RWPE1 (cell line): ENCODE results near the gene KCTD12.

Experiments used
- CTCF ChIA-PET: fragments of 350-600 bp; sonication (Branson Sonifier 250); formaldehyde crosslinking; extraction: SDS; loops from one replicate; lab custom pipeline; 2021; lab: Yijun Ruan, JAX
- POLR2A ChIA-PET: fragments of 400-600 bp; formaldehyde crosslinking; extraction: SDS; loops from one replicate; lab custom pipeline; 2020; ENCODE audit warnings: antibody characterized with exemption; ENCODE audit not compliant: low non-redundant PET; lab: Yijun Ruan, JAX
- DNase-seq: peaks from one replicate; pipeline ENCODE4 v3.0.0; 2012; ENCODE audit warnings: low spot score
- H3K27ac ChIP-seq: fragments of 450-650 bp; 2 replicates; pipeline ENCODE4 v1.5.1; 2017
- TF ChIP-seq, protein P1 (sequence below): fragments of 450-650 bp; conservative IDR thresholded peaks from 2 replicates; pipeline ENCODE4 v1.5.1; 2017; ENCODE audit warnings: low read depth, mild to moderate bottlenecking

Gene KCTD12

DNA sequence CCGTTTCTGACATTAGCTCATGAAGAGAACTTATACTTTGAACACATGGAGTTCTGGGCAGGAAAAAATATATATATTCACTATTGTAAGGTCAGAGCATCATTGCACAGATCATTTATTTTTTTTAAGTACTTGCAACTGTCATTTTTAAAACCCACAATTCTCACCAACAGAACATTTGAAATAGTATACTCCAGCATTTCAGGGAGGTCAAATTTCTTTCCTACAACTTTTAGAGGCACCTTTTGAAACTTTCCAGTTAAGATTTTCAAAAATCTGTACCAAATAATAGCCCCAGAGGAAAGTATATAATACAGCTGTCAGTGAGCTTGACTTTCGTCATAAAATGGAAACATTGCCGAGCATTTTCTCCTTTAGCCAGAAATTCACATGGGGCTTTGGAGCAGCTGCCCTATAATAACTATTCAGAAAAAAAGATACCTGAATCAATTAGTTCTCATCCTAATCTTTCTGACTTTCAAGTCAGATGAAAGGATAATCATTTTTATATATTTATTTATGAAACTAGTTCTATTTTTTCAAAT lies 10.9 kb downstream of the KCTD12 start:
- TF ChIP-seq, protein P1, sequence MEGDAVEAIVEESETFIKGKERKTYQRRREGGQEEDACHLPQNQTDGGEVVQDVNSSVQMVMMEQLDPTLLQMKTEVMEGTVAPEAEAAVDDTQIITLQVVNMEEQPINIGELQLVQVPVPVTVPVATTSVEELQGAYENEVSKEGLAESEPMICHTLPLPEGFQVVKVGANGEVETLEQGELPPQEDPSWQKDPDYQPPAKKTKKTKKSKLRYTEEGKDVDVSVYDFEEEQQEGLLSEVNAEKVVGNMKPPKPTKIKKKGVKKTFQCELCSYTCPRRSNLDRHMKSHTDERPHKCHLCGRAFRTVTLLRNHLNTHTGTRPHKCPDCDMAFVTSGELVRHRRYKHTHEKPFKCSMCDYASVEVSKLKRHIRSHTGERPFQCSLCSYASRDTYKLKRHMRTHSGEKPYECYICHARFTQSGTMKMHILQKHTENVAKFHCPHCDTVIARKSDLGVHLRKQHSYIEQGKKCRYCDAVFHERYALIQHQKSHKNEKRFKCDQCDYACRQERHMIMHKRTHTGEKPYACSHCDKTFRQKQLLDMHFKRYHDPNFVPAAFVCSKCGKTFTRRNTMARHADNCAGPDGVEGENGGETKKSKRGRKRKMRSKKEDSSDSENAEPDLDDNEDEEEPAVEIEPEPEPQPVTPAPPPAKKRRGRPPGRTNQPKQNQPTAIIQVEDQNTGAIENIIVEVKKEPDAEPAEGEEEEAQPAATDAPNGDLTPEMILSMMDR: no peak
- no peak overlapping the region for H3K27ac ChIP-seq
- CTCF ChIA-PET: interaction anchor here (0.6 kb wide), 1 partner anchor 111 kb away, joined by 4 read pairs; no protein-coding TSS in a partner anchor
- POLR2A ChIA-PET: no interaction called here
- DNase-seq: no peak

DNA sequence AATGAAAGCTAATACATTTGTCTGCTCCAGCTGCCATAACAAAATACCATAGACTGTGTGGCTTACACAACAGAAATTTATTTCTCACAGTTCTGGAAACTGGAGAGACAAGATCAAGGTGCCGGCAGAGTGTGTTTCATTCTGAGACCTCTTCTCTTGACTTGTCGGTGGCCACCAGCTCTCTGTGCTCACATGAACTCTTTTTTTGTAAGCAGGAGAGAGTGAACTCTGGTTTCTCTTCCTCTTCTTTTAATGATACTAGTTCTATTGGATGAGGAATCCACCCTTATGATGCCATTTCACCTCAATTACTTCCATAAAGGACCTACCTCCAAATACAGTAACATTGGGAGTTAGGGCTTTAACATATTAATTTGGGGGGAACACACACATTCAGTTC lies 11.7 kb downstream of the KCTD12 start:
- no peak for DNase-seq
- CTCF ChIA-PET: no interaction called here
- TF ChIP-seq, protein P1: no peak
- no peak overlapping the region for H3K27ac ChIP-seq
- POLR2A ChIA-PET: no interaction called here

DNA sequence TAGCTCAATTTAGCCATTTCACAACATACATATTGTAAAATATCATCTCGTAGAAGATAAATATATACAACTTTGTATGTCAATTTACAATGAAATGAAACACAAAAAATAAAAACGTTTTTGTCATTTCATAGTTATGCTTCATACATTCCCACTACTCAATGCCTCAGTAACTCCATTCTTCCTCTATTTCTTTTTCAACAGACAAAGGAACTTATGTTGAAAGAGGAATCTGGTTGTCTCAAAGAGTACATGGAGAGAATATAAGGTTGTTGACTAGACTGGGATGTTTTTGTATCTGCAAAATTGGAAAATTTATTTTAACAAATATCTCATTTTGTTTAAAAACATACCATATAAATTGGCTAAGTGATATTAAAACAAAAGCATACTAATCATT lies 12.8 kb downstream of the KCTD12 start:
- ChIA-PET CTCF (no interaction called here), POLR2A (interaction anchor here (0.6 kb wide), 1 partner anchor 97 kb away, joined by 5 read pairs; no protein-coding TSS in a partner anchor)
- no peak overlapping the region for H3K27ac ChIP-seq
- no peak for DNase-seq
- TF ChIP-seq, protein P1: no peak

DNA sequence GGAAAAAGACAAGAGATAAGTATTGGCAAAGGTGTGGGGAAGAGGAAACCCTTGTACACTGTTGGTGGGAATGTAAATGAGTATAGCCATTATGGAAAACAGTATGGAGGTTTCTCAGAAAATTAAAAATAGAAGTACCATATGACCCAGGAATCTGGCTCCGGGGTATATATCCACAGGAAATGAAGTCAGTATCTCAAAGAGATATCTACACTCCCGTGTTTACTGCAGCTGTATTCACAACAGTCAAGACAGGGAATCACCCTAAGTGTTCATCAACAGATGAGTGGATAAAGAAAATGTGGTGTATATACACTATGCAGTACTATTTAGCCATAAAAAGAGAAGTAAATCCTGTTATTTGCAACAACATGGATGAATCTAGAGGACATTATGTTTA lies 13.5 kb downstream of the KCTD12 start:
- H3K27ac ChIP-seq: no peak overlapping the region
- POLR2A ChIA-PET: no interaction called here
- TF ChIP-seq, protein P1: no peak
- DNase-seq: no peak
- CTCF ChIA-PET: interaction anchor here (0.5 kb wide), 1 partner anchor 59 kb away, joined by 3 read pairs; no protein-coding TSS in a partner anchor

DNA sequence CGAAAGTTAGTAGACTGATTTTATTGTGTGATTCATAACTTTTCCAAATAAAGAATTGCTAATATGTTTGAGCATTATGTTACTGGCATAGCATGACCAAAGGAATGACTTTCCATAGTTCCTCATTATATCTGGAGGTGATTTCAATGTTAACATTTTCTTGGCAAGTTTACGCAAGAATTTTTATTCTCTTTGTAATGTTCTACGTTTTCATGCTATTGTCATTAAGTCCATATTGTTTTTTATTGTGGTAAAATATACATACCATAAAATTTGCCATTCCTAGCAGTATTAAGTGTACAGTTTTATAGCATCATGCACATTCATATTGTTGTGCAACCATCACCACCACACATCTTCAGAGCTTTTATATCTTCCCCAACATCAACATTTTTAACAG lies 14.8 kb downstream of the KCTD12 start:
- TF ChIP-seq, protein P1: no peak
- DNase-seq: no peak
- no peak overlapping the region for H3K27ac ChIP-seq
- CTCF ChIA-PET: no interaction called here
- POLR2A ChIA-PET: no interaction called here

DNA sequence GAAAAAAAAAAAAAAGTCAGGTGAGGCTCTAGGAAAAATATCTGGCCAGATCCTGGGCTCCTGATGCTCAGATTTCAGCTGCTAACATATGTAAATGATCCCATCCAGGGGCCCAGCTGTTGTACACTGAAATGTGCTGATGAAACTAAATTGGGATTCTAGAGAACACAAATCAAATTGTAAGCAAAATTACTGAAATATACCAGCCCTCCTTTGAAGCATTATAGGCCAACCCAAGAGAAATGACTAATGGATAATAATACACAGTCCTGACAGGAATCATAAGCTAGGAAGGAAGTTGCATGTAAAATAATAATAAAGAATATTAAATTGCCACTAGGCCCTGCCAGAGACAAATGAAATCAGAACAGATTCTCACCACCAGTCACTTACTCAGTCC lies 17.8 kb downstream of the KCTD12 start:
- DNase-seq: no peak
- ChIA-PET POLR2A (no interaction called here), CTCF (no interaction called here)
- H3K27ac ChIP-seq: no peak overlapping the region
- TF ChIP-seq, protein P1: no peak
